Measurements from ENCODE around the gene APOA5. TPM values are rescaled to one million over a fixed set of nuclear protein-coding genes. Genes with fewer than 3 reads are reported as not detected.
"Not testable (repeated sequence)": the region's sequence is repeated elsewhere in the genome, so short reads cannot be mapped to it uniquely, and the experiment has no call there.

APOA5 gene
- total RNA-seq, 1 donor from 2014 or later, result not detected

DNA sequence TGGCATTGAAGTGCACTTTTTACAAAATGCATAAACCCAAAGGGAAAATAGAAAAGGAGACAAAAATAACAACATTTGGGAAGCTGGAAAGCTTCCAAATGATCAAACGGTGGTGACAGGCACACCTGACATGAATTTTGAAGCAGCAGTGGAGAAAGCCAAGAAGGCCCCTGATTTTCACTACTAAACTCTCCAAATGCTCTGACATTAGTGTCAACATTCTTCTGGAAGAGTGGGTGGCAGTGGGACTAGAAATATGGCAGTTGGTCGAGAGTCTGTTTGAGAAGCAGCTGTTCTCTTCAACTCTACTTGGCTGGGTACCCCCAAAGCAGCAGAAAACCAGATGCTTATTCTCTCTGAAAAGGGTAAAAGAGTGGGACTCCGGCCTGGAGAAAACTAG is 12.3 kb upstream of the APOA5 start:
- H3K27me3 ChIP-seq (ENCODE audit: control insufficient read depth, insufficient read depth, low read length), result no peaks in the 10 kb centered on the region
- H3K4me3 ChIP-seq (ENCODE audit: low read depth, low read length), result no peak overlapping the region
- TF ChIP-seq, protein P1, sequence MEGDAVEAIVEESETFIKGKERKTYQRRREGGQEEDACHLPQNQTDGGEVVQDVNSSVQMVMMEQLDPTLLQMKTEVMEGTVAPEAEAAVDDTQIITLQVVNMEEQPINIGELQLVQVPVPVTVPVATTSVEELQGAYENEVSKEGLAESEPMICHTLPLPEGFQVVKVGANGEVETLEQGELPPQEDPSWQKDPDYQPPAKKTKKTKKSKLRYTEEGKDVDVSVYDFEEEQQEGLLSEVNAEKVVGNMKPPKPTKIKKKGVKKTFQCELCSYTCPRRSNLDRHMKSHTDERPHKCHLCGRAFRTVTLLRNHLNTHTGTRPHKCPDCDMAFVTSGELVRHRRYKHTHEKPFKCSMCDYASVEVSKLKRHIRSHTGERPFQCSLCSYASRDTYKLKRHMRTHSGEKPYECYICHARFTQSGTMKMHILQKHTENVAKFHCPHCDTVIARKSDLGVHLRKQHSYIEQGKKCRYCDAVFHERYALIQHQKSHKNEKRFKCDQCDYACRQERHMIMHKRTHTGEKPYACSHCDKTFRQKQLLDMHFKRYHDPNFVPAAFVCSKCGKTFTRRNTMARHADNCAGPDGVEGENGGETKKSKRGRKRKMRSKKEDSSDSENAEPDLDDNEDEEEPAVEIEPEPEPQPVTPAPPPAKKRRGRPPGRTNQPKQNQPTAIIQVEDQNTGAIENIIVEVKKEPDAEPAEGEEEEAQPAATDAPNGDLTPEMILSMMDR (IDR thresholded peaks at IDR 0.05; ENCODE audit: insufficient read depth, low read length, poor library complexity, severe bottlenecking), result no peak
- no peak for DNase-seq (ENCODE audit: low read depth)
- H3K36me3 ChIP-seq (ENCODE audit: control insufficient read depth, insufficient read depth, low read length), result no peaks in the 10 kb centered on the region

DNA sequence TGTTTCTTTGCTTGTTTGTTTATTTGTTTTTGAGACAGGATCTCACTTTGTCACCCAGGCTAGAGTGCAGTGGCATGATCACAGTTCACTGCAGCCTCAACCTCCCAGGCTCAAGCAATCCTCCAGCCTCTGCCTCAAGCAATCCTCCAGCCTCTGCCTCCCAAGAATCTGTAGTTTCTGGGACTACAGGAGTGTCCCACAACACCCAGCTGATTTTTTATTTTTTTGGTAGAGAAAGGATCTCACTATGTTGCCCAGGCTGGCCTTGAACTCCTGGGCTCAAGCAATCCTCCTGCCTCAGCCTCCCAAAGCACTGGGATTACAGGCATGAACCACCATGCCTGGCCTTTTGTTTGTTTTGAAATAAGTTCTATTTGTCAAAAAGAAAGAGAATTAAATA is 10.0 kb upstream of the APOA5 start:
- not testable (repeated sequence) for H3K4me3 ChIP-seq (ENCODE audit: low read depth, low read length); H3K36me3 ChIP-seq (ENCODE audit: control insufficient read depth, insufficient read depth, low read length); H3K27me3 ChIP-seq (ENCODE audit: control insufficient read depth, insufficient read depth, low read length); DNase-seq (ENCODE audit: low read depth)

DNA sequence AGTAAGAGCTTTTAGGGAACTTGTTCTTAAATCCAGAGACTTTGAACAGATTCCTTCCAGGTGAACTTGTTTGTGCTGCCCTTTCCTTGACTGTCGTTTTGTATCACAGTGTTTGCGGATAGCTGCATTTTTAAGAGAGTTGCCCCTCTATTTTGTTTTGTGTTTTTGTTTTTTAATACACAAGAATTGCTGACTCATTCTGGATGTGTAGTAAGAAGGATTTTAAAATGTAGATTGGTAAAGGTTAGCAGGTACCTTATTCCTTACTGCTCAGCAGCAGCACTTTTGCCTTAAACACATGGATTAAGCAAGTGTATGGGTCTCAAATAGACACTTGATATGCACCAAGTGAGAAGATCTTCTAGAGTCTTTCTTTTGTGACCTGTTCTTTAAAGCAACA is 8.9 kb upstream of the APOA5 start:
- TF ChIP-seq, protein P1 (IDR thresholded peaks at IDR 0.05; ENCODE audit: insufficient read depth, low read length, poor library complexity, severe bottlenecking), result no peak
- Histone ChIP-seq H3K36me3 (ENCODE audit: control insufficient read depth, insufficient read depth, low read length) (no peaks in the 10 kb centered on the region), H3K4me3 (ENCODE audit: low read depth, low read length) (no peak overlapping the region), H3K27me3 (ENCODE audit: control insufficient read depth, insufficient read depth, low read length) (no peaks in the 10 kb centered on the region)
- no peak for DNase-seq (ENCODE audit: low read depth)

DNA sequence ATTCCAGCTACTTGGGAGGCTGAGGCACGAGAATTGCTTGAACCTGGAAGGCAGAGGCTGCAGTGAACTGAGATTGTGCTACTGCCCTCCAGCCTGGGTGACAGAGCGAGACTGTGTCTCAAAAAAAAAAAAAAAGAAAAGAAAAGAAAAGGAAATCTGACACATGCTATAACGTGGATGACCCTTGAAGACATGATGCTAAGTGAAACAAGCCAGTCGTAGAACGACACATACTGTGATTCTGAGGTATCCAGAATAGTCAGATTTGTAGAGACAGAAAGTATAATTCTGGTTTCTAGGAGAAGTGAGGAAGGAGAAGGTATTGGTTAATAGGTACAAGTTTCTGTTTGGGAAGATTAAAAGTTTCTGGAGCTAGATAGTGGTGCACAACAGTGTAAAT is 6.7 kb upstream of the APOA5 start:
- Histone ChIP-seq H3K4me3 (ENCODE audit: low read depth, low read length) (no peak overlapping the region), H3K36me3 (ENCODE audit: control insufficient read depth, insufficient read depth, low read length) (no peaks in the 10 kb centered on the region), H3K27me3 (ENCODE audit: control insufficient read depth, insufficient read depth, low read length) (no peaks in the 10 kb centered on the region)
- TF ChIP-seq, protein P1 (IDR thresholded peaks at IDR 0.05; ENCODE audit: insufficient read depth, low read length, poor library complexity, severe bottlenecking), result no peak
- no peak for DNase-seq (ENCODE audit: low read depth)

DNA sequence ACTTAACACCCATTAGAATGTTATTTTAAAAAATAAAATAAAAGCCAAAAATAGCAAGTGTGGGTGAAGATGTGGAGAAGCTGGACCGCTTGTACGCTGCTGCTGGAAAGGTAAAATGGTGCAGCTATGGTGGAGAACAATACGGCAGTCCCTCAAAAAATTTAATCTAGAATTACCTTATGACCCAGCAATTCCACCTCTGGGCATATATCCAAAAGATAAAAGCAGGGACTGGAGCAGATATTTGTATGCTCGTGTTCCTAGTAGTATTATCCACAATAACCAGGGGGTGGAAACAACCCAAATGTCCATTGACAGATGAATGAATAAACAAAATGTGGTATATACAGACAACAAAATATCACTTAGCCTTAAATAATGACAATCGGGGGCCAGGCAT is 6.1 kb upstream of the APOA5 start:
- H3K4me3 ChIP-seq (ENCODE audit: low read depth, low read length), result no peak overlapping the region
- no peaks in the 10 kb centered on the region for H3K27me3 ChIP-seq (ENCODE audit: control insufficient read depth, insufficient read depth, low read length)
- H3K36me3 ChIP-seq (ENCODE audit: control insufficient read depth, insufficient read depth, low read length), result no peaks in the 10 kb centered on the region
- TF ChIP-seq, protein P1 (IDR thresholded peaks at IDR 0.05; ENCODE audit: insufficient read depth, low read length, poor library complexity, severe bottlenecking), result no peak
- no peak for DNase-seq (ENCODE audit: low read depth)

DNA sequence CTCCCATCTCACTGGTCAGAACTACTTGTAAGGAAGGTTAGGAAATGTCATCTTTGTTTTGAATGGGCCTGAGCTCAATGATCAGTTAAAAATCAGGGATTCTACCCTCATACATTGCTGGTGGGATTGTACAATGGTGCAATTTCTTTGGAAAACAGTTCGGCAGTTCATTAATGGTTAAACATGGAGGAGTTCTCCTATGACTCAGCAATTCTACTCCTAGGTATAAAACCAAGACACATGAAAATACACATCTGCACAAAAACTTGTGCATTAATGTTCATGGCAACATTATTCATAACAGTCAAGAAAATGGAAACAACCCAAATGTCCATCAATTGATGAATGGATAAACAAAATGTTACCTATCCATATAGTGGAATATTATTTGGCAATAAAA is 4.9 kb upstream of the APOA5 start:
- TF ChIP-seq, protein P1 (IDR thresholded peaks at IDR 0.05; ENCODE audit: insufficient read depth, low read length, poor library complexity, severe bottlenecking), result no peak
- Histone ChIP-seq H3K4me3 (ENCODE audit: low read depth, low read length) (no peak overlapping the region), H3K27me3 (ENCODE audit: control insufficient read depth, insufficient read depth, low read length) (no peaks in the 10 kb centered on the region), H3K36me3 (ENCODE audit: control insufficient read depth, insufficient read depth, low read length) (no peaks in the 10 kb centered on the region)
- DNase-seq (ENCODE audit: low read depth), result no peak
